ENCODE results near the gene PTH2.

PTH2 gene

DNA sequence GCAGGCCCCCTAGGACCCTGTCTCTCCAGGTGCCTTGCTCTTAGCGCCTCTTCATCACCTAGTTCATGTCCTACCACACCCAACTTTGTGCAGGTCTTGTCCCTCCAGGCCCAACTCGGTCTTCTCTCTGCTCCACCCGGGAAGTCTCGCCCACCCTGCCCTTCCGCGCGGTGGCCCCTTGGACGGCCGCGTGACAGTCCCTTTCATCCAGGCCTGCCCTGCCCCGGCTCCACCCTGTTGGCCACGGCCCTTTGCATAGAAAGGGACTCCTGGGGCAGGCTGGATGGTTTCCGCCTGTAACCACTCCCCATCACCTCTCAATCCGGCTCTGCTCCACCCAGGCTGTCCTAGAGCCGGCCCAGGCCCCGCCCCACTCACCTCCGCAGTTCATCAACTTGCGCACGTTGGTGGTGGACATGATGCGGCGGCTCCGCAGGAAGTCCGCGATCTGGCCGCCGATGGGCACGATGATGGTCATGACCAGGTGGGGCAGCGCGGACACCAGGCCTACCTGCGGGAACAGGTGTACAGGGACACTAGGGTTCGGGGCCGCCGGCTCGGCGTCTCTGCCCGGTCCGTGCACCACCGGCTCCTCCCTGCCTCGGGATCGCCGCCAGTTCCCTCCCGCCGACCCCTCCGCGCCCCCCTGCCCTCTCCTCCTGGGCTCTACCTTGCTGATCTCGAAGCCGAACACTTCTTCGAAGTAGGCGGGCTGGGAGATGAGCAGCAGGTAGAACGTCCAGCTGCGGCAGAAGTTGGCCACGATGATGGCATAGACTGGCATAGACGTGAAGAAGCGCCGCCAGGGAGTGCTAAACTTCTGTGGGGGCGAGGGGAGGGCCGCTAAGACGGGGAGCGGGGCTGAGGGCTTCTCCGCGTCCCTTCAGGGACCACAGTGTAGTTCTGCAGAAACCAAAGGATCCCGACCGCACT, 9.2 kb upstream of the PTH2 start:
- no peak for DNase-seq (ENCODE audit: low read depth in 1 of 2, low spot score in 1 of 2)

DNA sequence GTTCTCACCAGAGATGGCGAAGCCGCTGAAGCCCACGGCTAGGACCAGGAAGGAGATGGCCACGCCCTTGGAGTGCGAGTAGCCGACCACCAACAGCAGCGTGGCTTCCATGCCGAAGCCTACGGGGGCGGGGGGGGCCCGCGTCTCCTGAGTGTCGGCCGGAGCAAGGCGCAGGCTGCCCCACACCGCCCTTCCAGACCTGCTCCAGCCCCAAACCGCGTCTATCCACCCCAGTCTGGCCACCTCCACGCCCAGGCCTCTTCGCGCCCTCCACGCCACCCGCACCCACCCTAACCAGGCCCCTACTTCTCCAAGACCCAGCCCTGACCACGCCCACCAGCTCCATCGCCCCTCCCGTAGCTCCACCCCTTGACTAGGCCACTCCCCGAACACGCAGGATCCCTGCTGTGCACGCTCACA, 8.1 kb upstream of the PTH2 start:
- no peak for DNase-seq (ENCODE audit: low read depth in 1 of 2, low spot score in 1 of 2)

DNA sequence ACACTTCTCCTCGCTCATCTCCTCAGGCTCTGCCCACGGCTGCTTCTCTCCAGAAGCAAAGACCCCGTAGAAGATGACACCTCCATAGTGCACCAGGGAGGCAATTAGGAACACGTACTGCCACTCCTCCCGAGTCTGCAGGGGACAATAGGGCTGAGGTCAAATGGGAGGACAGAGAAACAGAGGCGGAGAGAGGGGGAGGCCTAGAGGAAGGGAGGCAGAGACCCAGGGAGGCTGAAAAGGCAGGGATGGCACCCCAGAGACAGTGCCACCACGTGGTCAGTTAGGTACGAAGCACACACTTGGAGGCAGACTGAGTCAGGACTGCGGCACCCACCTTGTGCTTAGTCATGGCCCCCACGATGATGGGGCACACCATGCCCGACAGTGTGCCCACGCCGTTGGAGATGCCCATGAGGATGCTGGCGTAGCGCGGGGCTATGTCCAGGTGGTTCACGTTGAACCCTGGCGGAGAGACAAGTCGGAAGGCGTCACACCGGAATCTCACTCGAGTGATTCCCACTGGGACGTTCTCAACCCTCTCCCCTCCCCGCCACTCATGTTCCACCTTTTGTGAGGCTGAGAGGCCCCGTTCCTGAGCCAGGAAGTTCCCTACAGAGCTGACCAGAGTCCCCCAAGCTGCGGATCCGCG, 7.6 kb upstream of the PTH2 start:
- DNase-seq (ENCODE audit: low read depth in 1 of 2, low spot score in 1 of 2): no peak

DNA sequence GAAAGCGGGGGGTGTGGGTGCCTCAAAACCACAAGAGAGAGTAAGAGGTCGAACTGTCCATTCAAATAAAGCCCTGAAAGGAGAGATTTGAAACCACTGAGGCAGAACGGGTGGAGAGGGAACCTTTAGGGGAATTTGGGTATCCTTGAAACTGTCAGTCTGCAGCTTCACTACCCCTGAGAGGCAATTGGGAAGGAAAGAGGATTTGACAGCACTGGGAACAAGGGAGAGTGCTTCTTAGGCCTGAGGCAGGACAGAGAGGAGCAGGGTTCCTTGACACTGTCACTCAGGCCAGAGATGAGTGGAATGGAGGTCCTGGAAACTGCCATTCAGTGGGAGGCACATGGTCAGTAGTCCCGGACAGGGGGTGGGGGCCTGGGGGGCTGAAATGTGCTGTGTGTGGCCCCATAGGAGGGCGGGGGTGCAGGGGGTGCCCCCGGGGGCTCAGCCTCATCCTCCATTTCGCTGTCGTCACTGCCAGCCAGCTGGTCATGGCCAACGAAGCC, 7.0 kb upstream of the PTH2 start:
- DNase-seq (ENCODE audit: low read depth in 1 of 2, low spot score in 1 of 2): no peak

DNA sequence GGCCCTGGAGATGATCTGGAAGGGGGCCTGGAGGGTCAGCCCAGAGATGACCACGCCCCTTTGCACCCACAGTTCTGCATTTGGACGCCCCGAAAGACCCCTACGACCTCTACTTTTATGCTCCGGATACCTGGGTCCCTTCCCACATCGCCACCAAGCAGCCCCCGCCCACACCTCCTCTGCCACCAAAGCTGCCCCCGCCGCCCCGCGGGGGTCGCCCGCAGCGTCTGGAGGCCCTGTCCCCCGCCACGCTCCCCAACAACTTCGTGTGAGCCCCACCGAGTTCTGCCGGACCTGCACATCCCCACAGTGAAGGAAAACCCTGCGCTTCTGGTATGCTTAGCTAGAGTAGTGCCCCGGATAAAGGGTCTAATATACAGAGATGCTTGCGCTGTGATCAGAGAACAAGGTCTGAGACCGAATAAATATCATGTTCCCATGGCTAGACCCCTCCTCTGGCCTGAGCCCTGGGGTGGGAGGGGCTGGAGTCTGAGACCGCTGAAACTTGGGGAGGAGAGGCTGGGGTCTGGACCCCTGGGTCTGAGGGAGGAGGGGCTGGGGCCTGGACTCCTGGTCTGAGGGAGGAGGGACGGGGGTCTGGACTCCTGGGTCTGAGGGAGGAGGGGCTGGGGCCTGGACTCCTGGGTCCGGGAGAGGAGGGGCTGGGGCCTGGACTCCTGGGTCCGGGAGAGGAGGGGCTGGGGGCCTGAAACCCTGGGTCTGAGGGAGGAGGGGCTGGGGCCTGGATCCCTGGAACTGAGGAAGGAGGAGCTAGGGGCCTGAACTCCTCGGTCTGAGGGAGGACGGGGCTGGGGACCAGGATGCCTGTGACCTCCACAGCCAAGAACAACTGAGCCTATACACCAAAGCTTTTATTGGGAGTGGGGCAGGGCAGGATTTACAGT, 5.6 kb upstream of the PTH2 start:
- no peak for DNase-seq (ENCODE audit: low read depth in 1 of 2, low spot score in 1 of 2)

DNA sequence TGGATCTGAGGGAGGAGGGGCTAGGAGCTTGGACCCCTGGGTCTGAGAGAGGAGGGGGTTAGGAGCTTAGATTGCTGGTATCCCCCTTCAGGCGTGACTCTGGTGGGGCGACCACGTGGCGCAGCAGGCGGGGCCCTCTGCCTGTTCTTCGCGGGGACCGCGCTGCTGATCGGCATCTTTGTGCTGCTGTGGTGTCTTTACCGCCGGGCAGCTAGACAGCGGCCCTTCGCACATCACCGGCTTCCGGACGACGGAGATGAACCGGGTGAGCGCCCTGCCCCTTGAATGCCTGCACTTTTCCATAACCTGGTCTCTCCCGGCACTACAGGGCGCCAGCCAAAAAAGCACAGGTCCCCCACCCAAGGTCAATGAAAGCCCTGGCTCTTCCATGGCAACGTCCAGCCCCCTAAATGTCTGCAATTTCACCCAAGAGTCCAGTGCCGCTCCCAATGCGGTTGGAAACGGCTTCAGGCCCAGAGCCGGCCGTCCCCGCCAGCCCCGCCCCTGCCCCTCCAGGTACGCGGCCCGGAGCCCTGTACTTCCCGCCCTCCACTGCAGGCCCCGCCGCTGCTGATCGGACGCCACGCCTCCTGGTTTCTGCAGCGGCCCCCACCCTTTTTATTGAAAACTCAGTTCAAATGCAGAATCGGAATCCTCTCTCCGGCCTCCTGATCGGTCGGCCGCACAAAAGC, 4.8 kb upstream of the PTH2 start:
- DNase-seq (ENCODE audit: low read depth in 1 of 2, low spot score in 1 of 2): no peak

DNA sequence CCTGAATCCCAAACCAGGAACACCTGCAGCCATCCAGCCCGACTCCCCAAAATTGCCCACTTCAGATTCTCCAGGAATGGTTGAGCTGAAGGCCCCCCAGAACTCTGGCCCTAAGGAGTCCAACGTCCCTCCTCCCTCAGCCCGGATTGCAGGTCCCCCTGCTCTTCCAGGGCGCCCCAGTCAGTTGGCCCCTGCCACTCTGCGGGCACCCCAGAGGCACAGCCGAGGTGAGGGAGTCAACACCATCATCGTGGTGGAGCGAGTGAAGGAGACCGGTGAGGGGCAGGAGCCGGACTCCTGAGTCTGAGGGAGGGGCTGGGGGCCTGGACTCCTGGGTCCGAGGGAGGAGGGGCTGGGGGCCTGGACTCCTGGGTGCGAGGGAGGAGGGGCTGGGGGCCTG, 4.1 kb upstream of the PTH2 start:
- no peak for DNase-seq (ENCODE audit: low read depth in 1 of 2, low spot score in 1 of 2)

DNA sequence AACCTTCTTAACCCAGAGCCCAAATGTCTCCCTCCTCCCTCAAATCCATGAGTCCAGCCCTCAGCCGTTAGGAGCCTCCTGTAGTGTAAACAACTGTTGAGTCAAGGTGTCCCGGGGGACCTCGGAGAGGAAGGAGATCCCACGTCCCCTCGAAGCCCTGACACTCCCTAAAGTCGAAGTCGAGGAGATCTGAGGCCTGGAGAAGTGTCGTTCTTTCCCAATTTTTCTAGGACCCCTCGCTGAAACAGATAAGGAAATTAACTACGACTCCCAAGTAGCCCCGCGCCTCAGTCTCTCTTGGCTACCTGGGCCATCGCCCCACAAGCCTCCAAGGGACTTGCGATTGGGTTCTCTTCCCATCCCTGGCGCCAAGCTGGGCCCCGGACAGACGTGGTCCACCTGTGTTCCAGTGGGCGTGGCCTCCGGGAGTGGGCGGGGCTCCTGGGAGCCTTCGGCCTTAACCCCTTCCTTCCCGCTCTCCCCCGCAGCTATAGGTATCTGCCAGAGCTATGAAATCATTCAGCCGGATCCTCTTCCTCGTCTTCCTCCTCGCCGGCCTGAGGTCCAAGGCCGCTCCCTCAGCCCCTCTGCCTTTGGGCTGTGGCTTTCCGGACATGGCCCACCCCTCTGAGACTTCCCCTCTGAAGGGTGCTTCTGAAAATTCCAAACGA, 2.8 kb upstream of the PTH2 start:
- no peak for DNase-seq (ENCODE audit: low read depth in 1 of 2, low spot score in 1 of 2)

DNA sequence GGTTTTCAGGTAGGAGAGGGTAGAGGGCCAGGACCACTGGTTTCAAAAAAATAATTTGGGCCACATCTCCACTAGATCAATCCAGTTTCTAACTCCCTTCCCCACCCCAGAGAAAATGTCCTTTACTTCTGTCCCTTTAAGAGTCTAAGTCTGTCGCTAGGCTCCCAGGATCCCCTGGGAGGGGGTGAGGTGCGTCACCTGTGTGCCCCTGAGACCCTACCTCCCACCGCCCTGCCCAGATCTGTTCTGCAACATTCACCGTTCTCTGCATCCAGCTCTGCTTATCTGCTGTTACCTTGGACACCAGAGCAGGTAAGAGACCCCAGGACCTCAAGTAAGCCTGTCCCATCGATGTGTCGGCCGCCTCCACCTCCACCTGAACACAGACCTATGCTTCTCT, 1.9 kb upstream of the PTH2 start, which contains the start of gene GFY:
Gene GFY, plus strand, starts transcription at position 211 of the 400 bp plus-strand sequence. CDS start 1,043 bp downstream, outside the sequence.
- no peak for DNase-seq (ENCODE audit: low read depth in 1 of 2, low spot score in 1 of 2)

DNA sequence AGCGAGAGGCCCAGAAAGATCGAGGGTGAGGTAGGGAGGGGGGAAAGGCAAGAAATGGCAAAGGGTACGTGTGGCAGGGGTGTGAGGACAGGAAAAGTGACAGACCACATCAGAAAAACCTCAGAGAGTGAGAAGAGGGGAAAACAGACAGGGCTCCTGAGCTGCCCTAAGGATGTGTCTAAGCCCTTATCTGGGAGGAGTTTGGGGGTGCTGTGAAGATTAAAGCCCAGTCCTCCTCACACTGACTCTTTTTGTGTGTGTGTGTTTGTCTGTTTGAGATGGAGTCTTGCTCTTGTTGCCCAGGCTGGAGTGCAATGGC, 703 bp upstream of the PTH2 start:
- DNase-seq (ENCODE audit: low read depth in 1 of 2, low spot score in 1 of 2): no peak

DNA sequence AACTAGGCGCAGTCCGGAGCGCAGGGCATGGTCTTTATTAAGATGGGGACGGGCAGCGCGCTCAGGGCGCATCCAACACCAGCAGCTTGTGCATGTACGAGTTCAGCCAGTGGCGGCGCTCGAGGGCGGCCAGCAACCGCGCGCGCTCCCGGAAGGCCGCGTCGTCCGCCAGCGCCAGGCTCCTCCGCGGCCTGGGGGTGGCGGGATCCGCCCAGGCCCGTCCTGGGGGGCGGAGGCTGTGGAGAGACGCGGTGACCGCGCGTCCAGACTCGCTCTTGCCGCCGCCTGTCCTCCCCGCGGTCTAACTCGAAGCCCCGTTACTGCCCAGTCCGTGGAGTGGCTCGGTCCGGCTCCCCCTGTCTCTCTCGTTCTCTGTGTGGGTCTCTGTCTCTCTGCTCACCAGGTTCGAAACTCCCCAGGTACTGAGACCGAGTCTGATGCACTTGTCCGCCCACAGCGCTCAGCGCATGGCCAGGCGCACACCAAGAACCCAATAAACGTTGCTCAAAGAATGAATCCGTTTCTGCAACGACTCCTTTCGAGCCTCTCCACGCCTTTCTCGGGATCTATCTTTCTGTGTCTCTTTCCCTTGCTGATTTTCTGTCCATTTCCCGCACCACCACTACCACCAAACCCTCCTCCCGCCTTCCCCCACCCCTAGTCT, 702 bp downstream of the PTH2 start:
- DNase-seq (ENCODE audit: low read depth in 1 of 2, low spot score in 1 of 2): no peak

DNA sequence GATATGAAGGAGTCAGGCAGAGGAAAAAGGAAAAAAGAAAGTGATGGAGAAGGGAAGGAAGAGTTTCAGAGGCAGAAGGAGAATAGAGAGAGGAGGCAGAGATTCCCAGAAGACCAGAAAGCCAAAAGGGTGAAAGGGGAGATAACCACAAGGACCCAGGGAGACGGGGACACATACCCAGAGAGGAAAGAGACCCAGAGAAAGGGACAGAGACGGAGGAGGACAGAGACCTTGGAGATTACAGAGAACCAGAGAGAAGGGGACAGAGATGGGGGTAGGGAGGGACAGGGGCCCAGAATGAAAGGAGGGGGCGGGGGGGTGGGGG, 1.4 kb downstream of the PTH2 start:
- no peak for DNase-seq (ENCODE audit: low read depth in 1 of 2, low spot score in 1 of 2)

DNA sequence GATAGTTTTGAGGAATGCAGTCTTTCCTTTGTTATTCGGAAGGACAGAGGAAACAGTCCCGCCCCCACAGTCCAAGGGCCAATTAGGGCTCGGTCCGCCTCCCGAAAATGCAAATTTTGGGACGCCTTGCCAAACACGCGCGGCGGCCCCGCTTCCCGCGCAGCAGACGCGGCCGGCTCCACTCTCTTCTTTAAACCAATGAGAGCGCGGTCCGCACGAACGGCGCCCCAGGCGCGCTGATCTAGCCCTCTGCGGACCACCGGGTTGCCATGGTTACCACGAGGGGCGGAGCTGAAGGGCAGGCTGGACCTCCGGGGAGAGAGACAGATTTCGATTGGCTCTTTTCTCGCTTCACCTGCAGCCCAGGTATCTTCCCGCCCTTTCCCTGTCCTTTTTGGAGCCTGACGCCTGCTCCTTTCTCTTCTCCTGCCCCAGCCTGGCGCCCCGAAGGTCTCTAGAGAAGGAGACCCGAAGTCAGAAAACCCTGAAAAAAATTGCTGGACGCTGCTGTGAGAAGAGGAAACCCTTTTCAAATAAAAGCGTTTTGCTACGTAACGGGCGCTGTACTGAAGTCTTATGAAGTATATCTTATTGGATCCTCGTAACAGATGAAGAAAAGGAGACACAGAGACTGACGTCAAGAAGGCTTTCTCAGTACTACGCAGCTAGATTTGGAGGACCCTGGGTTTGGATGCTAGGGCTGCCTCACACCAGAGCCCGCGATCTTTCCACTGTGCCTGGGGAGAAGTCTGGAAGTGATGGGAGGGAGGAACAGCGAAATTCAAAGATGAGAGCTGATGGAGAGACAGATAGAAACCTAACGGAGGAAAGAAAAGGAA, 2.0 kb downstream of the PTH2 start:
- DNase-seq (ENCODE audit: low read depth in 1 of 2, low spot score in 1 of 2): no peak

DNA sequence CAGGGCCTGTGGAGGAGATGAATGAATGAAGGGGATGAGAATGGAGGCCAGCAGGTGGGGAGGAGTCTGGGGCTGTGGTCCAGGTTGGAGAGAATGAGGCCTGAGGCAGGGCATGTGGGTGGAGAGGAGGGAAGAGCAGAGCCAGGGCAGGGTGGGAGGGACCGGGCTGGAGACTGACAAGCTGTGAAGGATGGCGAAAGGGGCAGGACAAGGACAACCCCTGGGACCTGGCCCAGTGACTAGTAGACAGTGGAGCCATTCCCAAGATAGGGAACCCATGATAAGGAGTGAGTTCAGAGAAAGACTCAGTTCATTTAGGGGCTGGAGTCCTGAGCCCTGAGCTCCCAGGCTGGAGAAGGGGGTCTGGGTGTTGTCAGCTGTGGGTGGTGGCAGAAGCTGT, 3.0 kb downstream of the PTH2 start:
- no peak for DNase-seq (ENCODE audit: low read depth in 1 of 2, low spot score in 1 of 2)

DNA sequence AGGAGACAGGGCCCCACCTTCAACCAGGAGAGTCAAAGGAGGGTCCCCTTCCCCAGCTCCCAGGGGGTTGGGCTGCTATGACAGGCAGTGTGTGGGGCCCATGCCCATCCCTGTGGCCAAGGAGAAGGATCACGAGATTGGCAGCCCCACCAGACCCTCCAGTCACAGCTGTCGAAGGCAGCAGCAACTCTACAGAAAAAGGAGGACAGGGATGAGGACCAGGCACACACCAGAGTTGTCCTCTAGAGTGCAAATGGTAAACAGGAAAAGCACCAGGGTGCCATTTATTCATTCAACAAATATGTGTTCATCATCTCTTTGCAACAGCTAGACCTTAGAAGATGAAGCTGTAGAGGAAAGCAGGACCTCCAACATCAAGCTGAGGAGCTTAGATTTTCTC, 4.1 kb downstream of the PTH2 start:
- DNase-seq (ENCODE audit: low read depth in 1 of 2, low spot score in 1 of 2): no peak

DNA sequence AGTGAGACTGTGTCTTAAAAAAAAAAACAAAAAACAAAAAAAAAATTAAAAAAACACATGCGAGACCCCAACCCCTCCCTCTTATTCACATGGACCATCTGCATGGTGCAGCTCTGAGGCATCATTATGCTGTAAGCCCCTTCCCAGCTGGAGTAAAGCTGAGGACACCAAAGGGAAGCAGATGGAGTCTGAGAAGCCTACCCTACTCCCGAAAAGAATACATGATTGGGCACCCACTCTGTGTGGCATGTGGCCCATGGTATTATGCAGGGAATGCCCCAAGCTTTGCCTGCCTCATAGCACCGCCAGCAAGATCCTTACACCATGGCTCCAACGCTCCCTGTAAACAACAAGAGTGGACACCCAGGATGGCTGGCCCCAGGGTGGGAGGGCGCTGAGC, 4.7 kb downstream of the PTH2 start:
- DNase-seq (ENCODE audit: low read depth in 1 of 2, low spot score in 1 of 2): no peak

DNA sequence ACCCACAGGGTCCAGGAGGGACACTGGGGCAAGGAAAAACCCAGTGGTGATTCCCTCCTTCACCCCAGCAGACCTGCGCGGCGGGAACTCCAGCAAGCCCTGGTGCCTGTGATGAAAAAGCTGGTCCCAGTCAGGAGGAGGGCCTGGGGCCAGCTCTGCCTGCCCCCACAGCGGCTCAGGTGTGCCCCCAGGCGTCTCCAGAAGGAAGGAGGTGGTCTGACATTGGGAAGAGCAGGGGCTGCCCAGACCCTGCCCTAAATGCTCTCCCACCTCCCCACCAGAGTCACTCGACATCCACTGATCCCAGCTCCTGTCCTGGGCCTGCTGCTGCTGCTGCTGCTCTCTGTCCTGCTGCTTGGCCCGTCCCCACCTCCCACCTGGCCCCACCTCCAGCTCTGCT, 6.2 kb downstream of the PTH2 start:
- DNase-seq (ENCODE audit: low read depth in 1 of 2, low spot score in 1 of 2): no peak

DNA sequence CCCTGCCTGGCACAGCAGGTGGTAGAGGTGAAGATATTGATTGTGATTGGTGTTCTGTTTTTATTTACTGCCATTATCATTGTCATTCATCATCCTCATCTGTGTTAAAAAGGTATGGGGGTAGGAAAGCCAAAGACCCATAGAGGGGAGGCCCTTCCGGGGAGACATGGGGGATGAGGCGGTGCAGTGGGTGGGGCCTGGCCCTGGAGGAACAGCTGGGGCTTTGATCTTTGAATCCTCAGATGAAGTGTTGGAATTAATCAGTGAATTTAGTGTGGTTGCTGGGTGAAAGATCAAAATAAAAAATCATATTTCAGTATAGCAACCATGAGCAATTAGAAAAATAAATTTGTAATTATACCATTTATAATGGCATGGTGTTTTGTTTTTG, 7.4 kb downstream of the PTH2 start:
- DNase-seq (ENCODE audit: low read depth in 1 of 2, low spot score in 1 of 2): no peak
